GM21529 (cell line): ENCODE data around the gene NLRP3.
"Not testable (repeated sequence)": the region's sequence is repeated elsewhere in the genome, so short reads cannot be mapped to it uniquely, and the experiment has no call there.

Source experiments
- ATAC-seq: cut with Tn5 transposase; IDR thresholded peaks from one replicate; pipeline ENCODE4 v1.9.1; 2021; ENCODE audit not compliant: unreplicated experiment

NLRP3 gene

DNA sequence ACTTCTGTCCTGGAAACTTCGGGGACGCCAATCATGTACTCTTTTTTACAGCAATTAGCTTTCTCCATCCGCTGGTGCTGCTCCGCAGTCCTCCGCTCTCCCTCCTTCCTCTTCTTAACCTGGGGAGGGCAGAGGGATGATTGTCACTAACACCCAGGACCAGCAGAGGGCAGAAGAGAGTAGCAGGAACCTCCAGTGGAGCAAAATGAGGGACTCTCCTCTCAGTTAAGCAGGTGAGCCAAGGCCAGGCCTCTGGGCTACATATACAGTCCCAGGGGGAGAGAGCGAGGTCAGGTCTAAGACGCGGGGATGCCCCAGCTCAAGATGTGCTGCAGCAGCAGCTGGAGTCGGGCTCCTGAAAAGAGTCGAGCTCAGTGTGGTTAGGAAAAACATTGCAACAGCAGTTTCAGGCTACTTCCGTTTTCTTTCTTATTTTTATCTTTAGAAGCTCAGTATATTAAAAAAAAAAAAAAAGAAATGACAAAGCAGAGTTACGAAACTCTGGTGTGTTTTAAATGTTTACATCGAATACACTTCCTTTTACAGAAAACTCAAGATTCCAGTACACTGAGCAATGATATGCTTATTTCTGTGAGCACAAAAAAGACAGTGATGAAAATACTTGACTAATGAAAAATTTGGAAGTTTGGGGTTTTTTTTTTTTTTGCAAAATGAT lies 25.7 kb upstream of the NLRP3 start:
- ATAC-seq, result peak; percentile 100

- ATAC-seq, result no peak
These were observed 25.0 kb upstream of the NLRP3 start for GRCh38 chr1:247390996-247391395.

DNA sequence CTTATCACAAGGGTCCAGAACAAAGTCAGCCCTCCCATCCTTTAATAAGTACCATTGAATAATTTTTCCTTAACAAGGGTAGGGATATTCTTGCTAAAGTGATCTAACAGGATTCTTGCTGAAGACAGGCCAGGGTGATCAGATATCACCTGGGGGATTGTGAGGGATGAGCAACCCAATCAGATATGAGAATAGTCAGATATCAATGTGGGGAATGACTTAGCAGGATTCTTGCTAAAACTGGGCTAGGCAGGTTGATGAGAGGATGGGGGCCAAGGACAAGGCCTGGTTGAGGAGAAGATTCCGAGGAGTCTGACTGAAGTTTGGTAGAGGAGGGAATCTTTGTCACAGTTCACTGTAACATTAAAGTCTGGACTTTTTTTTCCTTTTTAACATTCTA lies 23.9 kb upstream of the NLRP3 start:
- ATAC-seq, result no peak

GRCh38 chr1:247395075-247395474 lies 20.9 kb upstream of the NLRP3 start:
- not testable (repeated sequence) for ATAC-seq

DNA sequence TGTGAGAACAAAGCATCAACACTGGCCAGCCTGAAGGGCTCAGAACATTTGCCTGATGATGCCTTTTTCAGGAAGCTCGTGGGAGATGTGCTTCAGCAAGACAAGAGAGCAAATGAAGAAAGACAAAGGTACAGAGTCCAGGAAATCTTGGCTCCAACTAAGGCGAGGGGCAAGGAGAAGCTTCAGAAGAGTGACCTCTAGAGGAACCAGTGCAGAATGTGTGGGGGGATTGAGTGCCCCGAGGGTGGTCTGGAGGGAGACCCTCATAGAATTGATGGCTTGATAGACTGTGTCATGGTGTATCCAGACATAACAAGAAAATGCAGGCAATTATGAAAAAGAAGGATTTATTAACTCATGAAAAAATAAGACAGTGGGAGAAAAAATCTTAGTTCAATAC lies 15.3 kb upstream of the NLRP3 start:
- ATAC-seq, result no peak

DNA sequence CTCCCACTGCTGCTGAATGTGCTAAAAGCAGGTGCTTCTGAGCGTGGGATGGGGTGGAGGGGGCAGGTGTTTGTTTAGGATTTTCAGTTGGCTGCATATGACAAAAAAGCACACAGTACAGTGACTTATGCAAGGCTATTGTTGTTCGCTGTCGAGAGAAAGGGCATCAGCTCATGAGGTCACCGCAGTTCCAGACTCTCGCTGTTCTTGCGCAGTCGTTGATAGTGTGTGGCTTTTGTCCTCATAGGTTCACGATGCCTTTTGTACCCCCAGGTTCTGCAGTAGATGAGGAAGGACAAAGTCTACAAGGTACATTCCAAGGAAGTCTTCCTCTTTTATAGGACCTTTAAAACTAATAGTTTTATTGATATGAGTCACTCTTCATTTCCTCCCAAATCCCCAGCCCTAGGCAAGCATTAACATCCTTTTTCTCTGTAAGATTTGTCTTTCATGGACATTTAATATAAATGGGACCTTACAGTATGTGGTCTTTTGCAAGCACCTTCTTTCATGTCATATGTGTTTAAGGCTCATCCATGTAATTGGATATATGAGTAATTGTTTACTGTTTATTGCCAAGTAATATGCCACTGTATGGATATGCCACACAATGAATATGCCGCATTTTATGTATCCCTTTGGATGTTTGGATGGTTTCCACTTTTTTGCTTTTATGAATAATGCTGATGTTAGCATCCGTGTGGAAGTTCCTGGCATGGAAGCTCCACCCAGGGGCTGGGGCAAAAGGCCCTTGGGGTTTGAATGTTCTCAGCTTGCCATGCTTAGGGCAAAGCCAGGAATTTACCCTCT lies 14.5 kb upstream of the NLRP3 start:
- ATAC-seq, result no peak

DNA sequence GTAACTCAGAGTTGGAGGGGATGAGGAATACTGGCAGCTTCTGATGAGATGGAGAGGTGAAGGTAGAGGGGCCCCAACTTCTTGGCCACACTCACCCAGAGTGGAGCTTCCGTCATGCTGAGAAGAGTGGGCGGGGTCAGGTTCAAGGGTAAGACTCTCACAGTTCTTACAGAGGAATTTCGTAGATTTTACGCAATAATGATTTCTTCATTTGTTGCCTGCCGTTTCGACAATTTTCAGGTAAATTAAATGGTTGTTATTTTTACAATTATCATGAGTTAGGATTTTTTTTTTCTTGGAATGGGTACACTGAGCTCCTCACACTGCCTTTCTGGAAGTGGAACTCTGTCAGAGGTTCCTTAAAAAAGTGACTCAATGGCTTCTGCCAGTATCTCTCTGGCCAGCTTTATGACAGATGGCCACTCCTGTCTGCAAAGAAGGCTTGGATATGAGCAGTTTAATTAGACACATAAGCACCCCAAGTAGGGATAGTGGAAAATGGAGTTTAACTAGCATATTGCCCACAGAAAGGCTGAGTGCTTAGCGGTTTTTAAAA lies 13.8 kb upstream of the NLRP3 start:
- no peak for ATAC-seq

DNA sequence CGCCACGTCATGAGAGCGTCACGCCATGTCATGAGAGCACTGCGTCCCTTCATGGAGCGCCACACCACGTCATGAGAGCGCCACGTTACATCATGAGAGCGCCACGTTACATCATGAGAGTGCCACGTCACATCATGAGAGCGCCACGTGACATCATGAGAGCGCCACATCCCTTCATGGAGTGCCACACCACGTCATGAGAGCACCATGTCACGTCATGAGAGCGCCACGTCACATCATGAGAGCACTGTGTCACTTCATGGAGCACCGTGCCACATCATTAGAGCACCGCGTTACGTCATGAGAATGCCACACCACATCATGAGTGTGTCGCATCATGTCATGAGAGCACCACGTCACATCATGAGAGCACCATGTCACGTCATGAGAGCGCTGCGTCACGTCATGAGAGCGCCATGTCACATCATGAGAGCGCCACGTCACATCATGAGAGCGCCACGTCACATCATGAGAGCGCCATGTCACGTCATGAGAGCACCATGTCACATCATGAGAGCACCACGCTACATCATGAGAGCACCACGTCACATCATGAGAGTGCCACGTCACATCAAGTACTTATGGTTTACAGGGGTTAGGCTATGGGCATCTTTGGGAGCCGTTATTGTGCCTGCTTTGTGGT lies 9.8 kb upstream of the NLRP3 start:
- no peak for ATAC-seq

DNA sequence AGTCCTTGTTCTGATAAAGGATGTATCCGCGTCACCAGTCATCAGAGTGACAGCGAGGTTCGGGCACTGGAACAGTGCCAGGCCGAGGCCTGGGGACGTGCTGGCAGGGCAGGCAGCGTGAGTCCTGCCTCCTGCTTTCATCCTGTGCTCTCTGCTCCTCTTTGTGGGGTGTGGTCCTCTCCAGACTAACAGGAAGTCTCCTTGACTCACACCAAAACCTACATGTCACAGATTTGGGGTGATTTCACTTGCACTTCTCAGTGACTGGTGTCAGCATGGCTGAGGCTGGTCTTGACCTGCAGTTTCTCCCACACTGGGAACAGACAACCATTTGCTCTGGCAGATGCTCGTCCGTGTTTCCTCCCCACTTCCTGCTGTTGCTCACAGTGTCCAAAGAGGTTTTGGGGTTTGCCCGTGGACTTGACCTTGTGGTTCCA lies 8.8 kb upstream of the NLRP3 start:
- peak; percentile 71 for ATAC-seq

GRCh38 chr1:247408100-247408499 lies 7.9 kb upstream of the NLRP3 start:
- ATAC-seq, result no peak

GRCh38 chr1:247409869-247410544 lies 6.0 kb upstream of the NLRP3 start:
- ATAC-seq, result peak; percentile 85

DNA sequence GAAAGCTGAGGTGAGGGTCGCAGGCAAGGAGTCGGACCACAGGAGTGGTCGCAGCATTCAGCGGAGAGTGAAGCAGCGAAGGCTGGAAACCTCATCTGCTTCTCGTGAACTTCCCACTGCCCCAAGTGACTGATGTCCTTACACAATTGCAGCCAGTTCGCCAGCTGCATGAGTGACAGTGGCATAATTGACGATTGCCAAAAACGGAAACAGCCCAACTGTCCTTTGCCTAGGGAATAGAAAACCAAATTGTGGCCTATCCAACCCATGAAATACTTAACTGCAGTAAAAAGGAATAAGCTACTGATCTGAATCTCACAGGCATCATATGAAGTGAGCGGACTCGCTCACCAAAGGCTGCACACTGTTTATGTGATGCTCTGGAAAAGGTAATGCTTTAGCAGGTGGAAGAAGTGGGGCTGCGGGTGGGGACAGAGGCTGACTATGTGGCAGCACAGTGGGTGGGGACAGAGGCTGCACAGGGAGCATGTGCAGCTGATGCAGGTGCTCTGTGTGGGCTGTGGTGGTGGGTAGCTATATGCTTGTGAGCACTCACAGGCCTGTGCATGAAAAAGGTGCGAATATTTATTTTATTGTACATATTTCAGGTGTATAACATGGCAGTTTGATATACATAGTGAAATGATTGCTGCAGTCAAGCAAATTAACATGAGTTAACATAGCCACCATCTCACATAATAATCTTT lies 4.2 kb upstream of the NLRP3 start:
- ATAC-seq, result no peak

DNA sequence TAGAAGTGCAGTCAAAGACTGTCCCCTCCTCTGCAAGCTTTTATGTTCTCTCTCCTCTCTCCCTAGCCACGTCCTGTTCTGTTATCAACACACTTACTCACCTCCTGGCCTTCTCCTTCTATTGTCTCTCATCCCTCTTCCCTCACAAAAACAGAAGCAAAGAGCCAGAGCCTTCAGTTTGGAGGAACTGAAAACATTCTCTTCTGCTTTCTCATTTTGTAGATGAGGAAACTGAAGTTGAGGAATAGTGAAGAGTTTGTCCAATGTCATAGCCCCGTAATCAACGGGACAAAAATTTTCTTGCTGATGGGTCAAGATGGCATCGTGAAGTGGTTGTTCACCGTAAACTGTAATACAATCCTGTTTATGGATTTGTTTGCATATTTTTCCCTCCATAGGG lies 1.9 kb downstream of the NLRP3 start:
- no peak for ATAC-seq

- no peak for ATAC-seq
These were observed 3.4 kb downstream of the NLRP3 start for GRCh38 chr1:247419336-247419735.

DNA sequence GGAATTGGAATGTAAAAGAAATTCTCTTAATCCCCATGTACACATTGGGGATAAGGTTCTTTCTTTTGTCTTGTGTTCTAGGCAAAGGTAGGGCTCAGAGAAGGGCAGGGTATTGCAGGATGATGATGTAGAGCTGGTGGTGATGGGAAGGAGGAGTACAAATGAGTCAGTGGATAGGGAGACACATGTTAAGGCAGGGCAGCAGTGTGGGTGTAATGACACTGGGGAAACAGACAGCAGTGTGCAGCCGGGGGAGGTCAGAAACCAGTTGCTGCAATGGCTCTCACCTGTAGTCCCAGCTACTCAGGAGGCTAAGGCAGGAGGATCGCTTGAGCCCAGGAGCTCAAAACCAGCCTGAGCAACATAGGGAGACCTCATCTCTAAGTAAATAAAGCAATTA lies 5.1 kb downstream of the NLRP3 start:
- no peak for ATAC-seq

- no peak for ATAC-seq
These were observed 13.5 kb downstream of the NLRP3 start for GRCh38 chr1:247429496-247429895.

- ATAC-seq, result no peak
These were observed 14.5 kb downstream of the NLRP3 start for GRCh38 chr1:247430434-247430833.

DNA sequence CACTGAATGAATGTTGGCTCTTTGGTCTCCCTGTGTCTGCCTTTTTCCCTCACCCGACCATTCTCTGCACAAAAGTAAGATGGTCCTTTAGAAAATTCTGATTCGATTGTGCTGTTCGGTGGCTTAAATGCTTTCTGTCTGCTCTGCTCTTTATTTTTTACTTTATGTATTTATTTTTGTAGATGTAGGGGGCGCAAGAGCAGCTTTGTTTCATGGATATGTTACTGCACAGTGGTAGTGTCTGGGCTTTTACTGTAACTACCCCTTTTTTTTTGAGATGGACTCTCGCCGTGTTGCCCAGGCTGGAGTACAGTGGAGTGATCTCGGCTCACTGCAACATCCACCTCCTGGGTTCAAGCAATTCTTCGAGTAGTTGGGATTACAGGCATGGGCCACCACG lies 15.7 kb downstream of the NLRP3 start:
- no peak for ATAC-seq

- no peak for ATAC-seq
These were observed 18.0 kb downstream of the NLRP3 start for GRCh38 chr1:247434005-247434404.

DNA sequence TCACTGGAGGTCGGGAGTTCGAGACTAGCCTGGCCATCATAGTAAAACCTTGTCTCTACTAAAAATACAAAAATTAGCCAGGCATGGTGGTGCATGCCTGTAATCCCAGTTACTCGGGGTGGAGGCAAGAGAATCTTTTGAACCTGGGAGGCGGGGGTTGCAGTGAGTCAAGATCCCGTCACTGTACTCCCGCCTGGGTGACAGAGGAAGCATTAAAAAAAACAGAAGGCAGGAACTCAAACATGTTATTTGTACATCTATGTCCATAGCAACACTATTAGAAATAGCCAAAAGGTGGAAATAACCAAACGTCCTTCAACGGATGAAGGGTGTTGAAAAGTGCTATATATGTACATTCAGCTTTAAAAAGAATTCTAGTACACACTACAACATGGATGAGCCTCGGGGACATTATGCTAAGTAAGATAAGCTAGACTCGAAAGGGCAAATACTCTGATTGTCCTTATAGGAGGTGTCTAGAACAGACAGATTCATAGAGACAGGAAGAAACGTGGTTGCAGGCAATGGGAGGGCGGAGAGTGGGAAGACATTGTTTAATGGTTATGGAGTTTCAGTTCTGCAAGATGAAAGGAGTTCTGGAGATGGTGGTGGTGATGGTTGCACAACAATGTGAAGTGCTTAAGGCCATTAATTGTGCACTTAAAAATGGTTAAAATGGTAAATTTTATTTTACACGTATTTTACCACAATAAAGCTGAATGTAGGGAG lies 19.2 kb downstream of the NLRP3 start:
- peak; percentile 25 for ATAC-seq
